Fibroblast of pulmonary artery (primary cell): ENCODE measurements around the gene PGA5.
"Not testable (repeated sequence)": the region's sequence is repeated elsewhere in the genome, so short reads cannot be mapped to it uniquely, and the experiment has no call there.

Experiments used
- DNase-seq: peaks from one replicate; pipeline ENCODE4 v3.0.0-alpha.2; 2010; ENCODE audit warnings: low read depth
- H3K4me3 ChIP-seq: replicated peaks from 2 replicates; pipeline ENCODE4 v1.5.1; 2011; ENCODE audit warnings: low read depth, mild to moderate bottlenecking, control low read depth, low read length, moderate library complexity
- TF ChIP-seq, protein P1 (sequence below): IDR thresholded peaks from 2 replicates; pipeline ENCODE4 v1.5.1; 2011; ENCODE audit warnings: mild to moderate bottlenecking, control low read depth, low read length, inconsistent platforms; ENCODE audit errors: missing control alignments

The PGA5 gene

GRCh38 chr11:61232548-61233145, 8.3 kb upstream of the PGA5 start:
- not testable (repeated sequence) for DNase-seq, H3K4me3 ChIP-seq

GRCh38 chr11:61237130-61237529, 3.8 kb upstream of the PGA5 start:
- not testable (repeated sequence) for H3K4me3 ChIP-seq, DNase-seq

- not testable (repeated sequence) for H3K4me3 ChIP-seq, DNase-seq
Observed at GRCh38 chr11:61240288-61240687, 687 bp upstream of the PGA5 start.

GRCh38 chr11:61241526-61241925, 551 bp downstream of the PGA5 start:
- H3K4me3 ChIP-seq, DNase-seq: not testable (repeated sequence)

DNA sequence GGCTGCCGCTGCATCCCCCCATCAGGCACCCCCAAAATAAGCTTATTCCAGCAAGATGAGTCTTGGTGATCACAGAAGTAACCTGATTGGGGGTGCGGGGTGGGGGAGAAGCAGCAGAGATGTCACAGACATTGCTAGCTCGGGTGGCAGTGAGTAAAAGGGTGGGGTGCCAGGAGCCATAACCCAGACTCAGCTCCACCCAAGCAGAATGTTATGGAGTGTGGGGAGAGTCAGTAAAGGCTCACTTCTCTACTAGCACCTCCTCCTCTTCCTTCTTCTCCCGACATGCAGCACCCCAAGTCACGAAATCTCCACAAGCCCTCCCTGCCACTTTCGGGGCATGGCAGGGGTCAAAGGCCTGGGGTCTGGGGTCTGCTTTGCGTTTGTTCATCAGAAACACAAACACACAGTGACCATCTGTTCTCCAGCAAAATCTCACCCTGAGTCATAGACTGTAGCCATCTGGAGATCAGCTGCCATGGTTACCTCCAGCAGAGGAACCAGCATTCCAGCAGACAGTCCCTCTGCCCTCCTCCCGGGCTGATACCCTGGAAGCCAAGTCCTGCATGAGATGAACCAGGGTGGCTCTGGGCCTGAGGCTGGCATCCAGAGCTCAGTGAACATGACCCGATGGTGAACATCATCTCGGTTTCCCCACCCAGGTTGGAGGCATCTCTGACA, 4.4 kb downstream of the PGA5 start:
- not testable (repeated sequence) for DNase-seq, H3K4me3 ChIP-seq

GRCh38 chr11:61248071-61248470, 7.1 kb downstream of the PGA5 start:
- not testable (repeated sequence) for H3K4me3 ChIP-seq, DNase-seq

DNA sequence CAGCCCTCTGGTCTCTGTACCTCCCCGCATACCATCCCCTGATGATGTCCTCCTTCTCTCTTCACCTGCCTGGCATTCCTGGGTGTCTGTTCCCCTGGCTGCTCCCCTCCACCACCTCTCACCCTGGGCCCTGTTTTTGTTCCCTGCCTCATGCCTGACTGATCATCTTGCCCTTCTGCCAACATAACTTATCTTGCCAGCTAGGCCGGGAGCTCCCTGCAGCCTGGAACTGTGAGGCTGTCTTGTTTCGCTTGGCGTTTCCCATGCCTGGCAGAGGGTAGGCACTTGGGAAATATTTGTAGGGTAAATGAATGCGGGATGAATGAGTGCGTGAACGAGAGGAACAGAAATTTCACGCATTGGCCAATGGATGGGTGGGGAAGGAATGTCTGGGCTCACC, 8.2 kb downstream of the PGA5 start:
- H3K4me3 ChIP-seq, DNase-seq: not testable (repeated sequence)

DNA sequence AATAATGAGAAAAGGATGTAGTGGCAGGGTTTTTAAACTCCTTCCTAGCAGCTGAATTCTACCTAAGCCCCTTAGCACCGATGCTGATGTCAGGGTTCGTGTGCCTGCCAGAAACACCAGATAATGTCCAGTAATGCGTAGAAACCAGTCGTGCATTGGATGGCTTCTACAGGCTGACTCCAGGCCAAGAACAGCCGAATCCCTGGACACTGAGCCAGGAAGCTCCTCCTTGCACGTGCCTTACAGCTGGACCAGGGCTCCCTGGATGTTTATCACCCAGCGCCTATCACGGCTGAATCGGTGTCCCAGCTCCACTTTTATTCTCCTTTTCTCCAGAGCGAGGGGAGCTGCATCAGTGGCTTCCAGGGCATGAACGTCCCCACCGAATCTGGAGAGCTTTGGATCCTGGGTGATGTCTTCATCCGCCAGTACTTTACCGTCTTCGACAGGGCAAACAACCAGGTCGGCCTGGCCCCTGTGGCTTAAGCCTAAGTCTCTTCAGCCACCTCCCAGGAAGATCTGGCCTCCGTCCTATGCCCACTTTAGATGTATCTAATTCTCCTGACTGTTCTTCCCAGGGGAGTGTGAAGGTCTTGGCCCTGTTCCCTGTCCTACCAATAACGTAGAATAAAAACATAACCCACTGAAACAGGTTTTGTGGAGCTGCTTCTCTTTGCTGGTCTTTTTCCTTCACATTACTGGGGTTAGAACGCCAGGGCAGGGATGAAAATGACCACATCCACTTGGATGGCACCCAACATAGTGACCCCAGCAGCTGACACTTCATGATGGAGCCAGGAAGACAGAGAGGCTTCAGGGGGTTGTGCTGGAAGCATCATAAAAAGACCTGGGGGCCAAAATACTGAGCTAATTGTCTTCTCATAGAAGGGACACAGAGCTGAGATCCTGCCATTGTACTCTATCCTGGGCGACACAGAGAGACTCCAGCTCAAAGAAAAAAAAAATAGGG, 10.1 kb downstream of the PGA5 start:
- H3K4me3 ChIP-seq = not testable (repeated sequence)
- peak; percentile 39 for DNase-seq

DNA sequence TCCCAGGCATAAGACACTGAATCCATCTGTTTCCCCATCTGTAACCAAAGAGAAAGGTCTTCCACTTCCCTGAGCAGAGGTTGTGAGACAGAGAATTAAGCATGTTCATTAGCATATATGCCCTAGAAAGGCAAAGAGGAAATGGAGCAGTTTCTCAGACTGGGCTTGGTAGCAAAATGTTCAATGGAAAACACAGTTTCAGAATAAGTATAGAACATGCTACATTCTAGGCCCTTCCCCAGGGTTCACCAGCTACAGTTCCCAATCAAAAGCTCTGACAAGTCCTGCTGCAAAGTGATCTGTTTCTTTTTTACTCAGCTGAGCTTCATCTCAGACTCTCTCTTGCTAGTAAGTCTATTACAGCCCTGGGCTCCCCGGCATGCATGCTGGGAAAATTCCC, 11.4 kb downstream of the PGA5 start:
- DNase-seq = not testable (repeated sequence)

DNA sequence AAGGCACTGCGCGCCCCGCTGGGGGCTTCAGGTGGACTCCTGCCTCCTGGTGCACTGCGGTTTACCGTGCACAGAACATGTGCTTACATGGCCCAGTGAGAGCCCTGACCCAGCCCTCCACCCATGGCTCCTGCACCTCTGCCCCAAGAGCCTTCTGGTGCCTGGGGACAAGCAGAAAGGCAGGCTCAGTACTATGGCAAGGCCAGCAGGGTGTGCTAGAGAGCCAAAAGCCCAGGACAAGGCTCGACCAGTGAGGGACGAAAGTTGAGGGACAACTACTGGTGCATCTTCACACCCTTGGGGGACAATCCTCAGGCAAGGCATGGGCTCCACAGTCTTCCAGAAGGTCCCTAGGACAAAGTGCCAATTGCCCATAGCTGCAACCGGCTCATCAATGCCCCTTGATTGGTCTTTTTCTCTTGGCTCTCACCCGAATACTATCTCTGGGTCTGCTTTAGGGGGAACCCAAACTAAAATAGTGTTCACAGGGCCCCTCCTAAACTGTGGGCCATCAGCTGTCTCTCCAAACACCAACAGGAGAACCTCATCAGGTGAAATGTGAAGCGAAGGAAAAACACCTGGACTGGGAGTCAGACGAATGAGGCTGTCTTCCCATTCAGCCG, 13.5 kb downstream of the PGA5 start:
- peak; percentile 73 for DNase-seq
- H3K4me3 ChIP-seq = no peak overlapping the region
- TF ChIP-seq, protein P1, sequence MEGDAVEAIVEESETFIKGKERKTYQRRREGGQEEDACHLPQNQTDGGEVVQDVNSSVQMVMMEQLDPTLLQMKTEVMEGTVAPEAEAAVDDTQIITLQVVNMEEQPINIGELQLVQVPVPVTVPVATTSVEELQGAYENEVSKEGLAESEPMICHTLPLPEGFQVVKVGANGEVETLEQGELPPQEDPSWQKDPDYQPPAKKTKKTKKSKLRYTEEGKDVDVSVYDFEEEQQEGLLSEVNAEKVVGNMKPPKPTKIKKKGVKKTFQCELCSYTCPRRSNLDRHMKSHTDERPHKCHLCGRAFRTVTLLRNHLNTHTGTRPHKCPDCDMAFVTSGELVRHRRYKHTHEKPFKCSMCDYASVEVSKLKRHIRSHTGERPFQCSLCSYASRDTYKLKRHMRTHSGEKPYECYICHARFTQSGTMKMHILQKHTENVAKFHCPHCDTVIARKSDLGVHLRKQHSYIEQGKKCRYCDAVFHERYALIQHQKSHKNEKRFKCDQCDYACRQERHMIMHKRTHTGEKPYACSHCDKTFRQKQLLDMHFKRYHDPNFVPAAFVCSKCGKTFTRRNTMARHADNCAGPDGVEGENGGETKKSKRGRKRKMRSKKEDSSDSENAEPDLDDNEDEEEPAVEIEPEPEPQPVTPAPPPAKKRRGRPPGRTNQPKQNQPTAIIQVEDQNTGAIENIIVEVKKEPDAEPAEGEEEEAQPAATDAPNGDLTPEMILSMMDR = peak; percentile 99

More for the DNA sequence above, 11.4 kb downstream of the PGA5 start:
- H3K4me3 ChIP-seq = not testable (repeated sequence)

DNA sequence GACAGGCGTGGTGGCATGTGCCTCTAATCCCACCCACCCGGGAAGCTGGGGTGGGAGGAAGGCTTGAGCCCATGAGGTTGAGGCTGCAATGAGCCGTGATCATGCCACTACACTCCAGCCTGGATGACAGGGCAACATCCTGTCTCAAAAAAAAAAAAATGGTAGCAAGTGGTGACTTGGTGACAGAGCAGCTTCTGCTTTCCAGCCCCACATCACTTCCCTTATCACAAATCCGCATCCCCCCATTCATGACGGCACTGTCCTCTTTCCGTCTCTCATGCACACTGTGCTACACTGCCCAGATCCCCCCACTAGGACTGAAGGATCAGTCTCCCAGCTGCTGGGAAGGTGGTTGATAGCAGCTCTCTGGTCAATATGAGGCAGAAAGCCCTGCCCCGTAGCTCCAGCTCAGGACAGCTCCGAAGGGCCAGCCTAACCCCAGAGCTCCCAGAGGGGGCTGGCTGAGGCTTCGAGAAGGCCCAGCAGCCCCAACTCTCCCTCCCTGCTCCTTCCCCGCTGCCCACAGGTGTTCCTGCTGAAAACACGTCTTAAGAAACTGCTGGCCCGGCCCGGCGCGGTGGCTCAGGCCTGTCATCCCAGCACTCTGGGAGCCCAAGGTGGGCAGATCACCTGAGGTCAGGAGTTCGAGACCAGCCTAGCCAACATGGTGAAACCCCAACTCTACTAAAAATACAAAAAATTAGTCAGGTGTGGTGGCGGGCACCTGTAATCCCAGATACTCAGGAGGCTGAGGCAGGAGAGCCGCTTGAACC, 15.9 kb downstream of the PGA5 start:
- TF ChIP-seq, protein P1 = no peak

More for the DNA sequence above, 15.9 kb downstream of the PGA5 start:
- DNase-seq = no peak
- no peak overlapping the region for H3K4me3 ChIP-seq
